Smooth muscle cell of trachea (primary cell): ENCODE measurements around the gene PDE4DIP. TPM values are rescaled to one million over a fixed set of nuclear protein-coding genes. Genes with fewer than 3 reads are reported as not detected.

Experiments used
- total RNA-seq: library from RNA; depleted of rRNA; stranded (reverse); fragments of >200 nt; gene quantifications from 2 replicates; pipeline ENCODE4 v1.2.1, GENCODE V29; 2014

PDE4DIP gene
- total RNA-seq: 229 and 250 TPM in 2 replicates

DNA sequence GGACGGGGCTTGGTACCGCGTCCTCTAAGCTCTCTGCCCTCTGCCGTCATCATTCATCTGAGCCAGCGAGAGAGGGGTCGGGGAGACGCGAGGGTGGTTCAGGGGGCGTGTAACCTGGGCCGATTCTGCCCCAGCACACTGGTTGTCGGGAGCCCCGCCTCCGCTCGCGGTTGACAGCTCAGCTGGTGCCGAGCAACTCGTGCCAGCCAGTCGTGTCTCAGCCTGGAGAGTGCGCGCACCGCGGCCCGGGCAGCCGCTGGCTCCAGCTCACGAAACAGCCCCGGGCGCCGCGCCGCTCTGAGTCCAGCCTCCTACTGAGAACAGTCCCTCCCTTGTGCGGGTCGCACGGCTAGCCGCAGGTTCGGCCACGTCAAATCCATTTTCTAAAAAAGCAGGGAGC, at the start of gene PDE4DIP:
TSS of gene PDE4DIP (plus strand) at position 209 of the 400 bp plus-strand sequence. CDS start 347 bp downstream, outside the sequence.

Other genes with a start within 250 kb of the PDE4DIP start
- gene NBPF14, start 248.4 kb upstream of the PDE4DIP start, total RNA-seq: 37.4 and 56.7 TPM in 2 replicates
- 8.3 and 17.0 TPM in 2 replicates for gene NUDT4B, start 95.7 kb upstream of the PDE4DIP start, total RNA-seq